HCT116 (cell line): ENCODE measurements around the gene CMTM8. TPM values are rescaled to one million over a fixed set of nuclear protein-coding genes. Genes with fewer than 3 reads are reported as not detected.
A peak's percentile ranks its signal among the peaks of the same experiment; 100 is the strongest.

Experiments used
- ATAC-seq: fragments of 200-7000 bp; cut with Tn5 transposase; 2 replicates; pipeline ENCODE4 v1.9.1; 2020; ENCODE audit warnings: mild to moderate bottlenecking, moderate library complexity
- BruUV-seq: library from RNA; stranded (reverse); fragments of 400-500 nt; replicated peaks from 2 replicates; lab custom pipeline; 2021; lab: Mats Ljungman, UMichigan
- CTCF ChIA-PET: fragments of 300-600 bp; sonication (Branson Sonifier 250); formaldehyde crosslinking; loops from one replicate; lab custom pipeline; 2021; ENCODE audit warnings: antibody characterized with exemption; lab: Charles Lee
- POLR2A ChIA-PET: fragments of 300-600, 350-600 bp; sonication (Branson Sonifier 250); formaldehyde crosslinking; loops from one replicate; lab custom pipeline; 2021; ENCODE audit warnings: antibody characterized with exemption; lab: Charles Lee
- RAD21 ChIA-PET, 2 experiments: fragments of 300-600 bp; sonication (Branson Sonifier 250); formaldehyde crosslinking; loops; one replicate each; lab custom pipeline; 2023; ENCODE audit warnings: low total read pairs in 2 of 2; ENCODE audit not compliant: uncharacterized antibody in 2 of 2, unreplicated experiment in 2 of 2, low non-redundant PET in 1 of 2; lab: Charles Lee
- DNase-seq: peaks from one replicate; pipeline ENCODE4 v3.0.0-alpha.2; 2010; ENCODE audit warnings: low read depth, low spot score
- H2AFZ ChIP-seq: fragments of 200-600 bp; shearing (Covaris generic), sonication (generic); 2 replicates; pipeline ENCODE4 v1.6.1; 2017; ENCODE audit warnings: low read depth, mixed run types, mixed read lengths, antibody characterized with exemption, low read length; ENCODE audit not compliant: poor library complexity, severe bottlenecking
- H3K27ac ChIP-seq: 2 replicates; pipeline ENCODE4 v1.5.1; 2012; ENCODE audit warnings: low read depth, low read length
- H3K27me3 ChIP-seq: fragments of 200-600 bp; sonication (generic); 2 replicates; pipeline ENCODE4 v1.6.1; 2016; ENCODE audit warnings: mixed run types, low read length, mixed read lengths; ENCODE audit not compliant: insufficient read depth
- H3K36me3 ChIP-seq, 2 experiments: fragments of 200-500 bp in 1 of 2; fragments of 200-600 bp in 1 of 2; sonication (Bioruptor generic) in 1 of 2; sonication (generic) in 1 of 2; 2 replicates each; pipeline versions ENCODE4 v1.5.1 to v1.6.1; 2014 to 2016; ENCODE audit warnings: low read length in 2 of 2, inconsistent platforms in 1 of 2, mixed read lengths in 1 of 2, mixed run types in 1 of 2; ENCODE audit not compliant: insufficient read depth in 2 of 2, control insufficient read depth in 1 of 2
- H3K4me1 ChIP-seq, 2 experiments: fragments of 200-600 bp in 1 of 2; sonication (generic) in 1 of 2; 2 replicates each; pipeline versions ENCODE4 v1.5.1 to v1.6.1; 2012 to 2017; ENCODE audit warnings: low read length in 2 of 2, inconsistent platforms in 1 of 2, mild to moderate bottlenecking in 1 of 2, mixed read lengths in 1 of 2, mixed run types in 1 of 2, moderate library complexity in 1 of 2; ENCODE audit not compliant: insufficient read depth in 2 of 2, control insufficient read depth in 1 of 2
- H3K4me2 ChIP-seq: fragments of 200-600 bp; sonication (generic); 2 replicates; pipeline ENCODE4 v1.6.1; 2017; ENCODE audit warnings: mixed run types, low read length, mixed read lengths
- H3K4me3 ChIP-seq, 2 experiments: fragments of 200-600 bp in 1 of 2; sonication (generic) in 1 of 2; replicated peaks in 1 of 2; 2 replicates each; pipeline ENCODE4 v1.5.1; 2011 to 2016; ENCODE audit warnings: low read length in 2 of 2, control low read depth in 1 of 2, low read depth in 1 of 2, mild to moderate bottlenecking in 1 of 2, mixed read lengths in 1 of 2, mixed run types in 1 of 2
- H3K79me2 ChIP-seq: fragments of 200-600 bp; sonication (generic); 2 replicates; pipeline ENCODE4 v1.6.1; 2017; ENCODE audit warnings: mild to moderate bottlenecking, mixed run types, low read length, moderate library complexity, mixed read lengths; ENCODE audit not compliant: insufficient read depth
- H3K9ac ChIP-seq: fragments of 200-600 bp; sonication (generic); 2 replicates; pipeline ENCODE4 v1.6.1; 2016; ENCODE audit warnings: low read length, mixed read lengths
- H3K9me2 ChIP-seq: fragments of 200-600 bp; sonication (generic), shearing (Covaris generic); 2 replicates; pipeline ENCODE4 v1.6.1; 2017; ENCODE audit warnings: mixed run types, mild to moderate bottlenecking, moderate library complexity; ENCODE audit not compliant: insufficient read depth
- H3K9me3 ChIP-seq, 2 experiments: fragments of 200-500 bp in 1 of 2; fragments of 200-600 bp in 1 of 2; sonication (Bioruptor generic) in 1 of 2; sonication (generic) in 1 of 2; 2 replicates each; pipeline ENCODE4 v1.6.1; 2014 to 2017; ENCODE audit warnings: low read length in 2 of 2, mixed read lengths in 2 of 2, inconsistent platforms in 1 of 2, low read depth in 1 of 2, mild to moderate bottlenecking in 1 of 2, mixed run types in 1 of 2, moderate library complexity in 1 of 2; ENCODE audit not compliant: control insufficient read depth in 1 of 2, insufficient read depth in 1 of 2
- H4K20me1 ChIP-seq: fragments of 200-600 bp; sonication (generic), shearing (Covaris generic); 2 replicates; pipeline ENCODE4 v1.6.1; 2017; ENCODE audit warnings: mixed run types, mild to moderate bottlenecking, moderate library complexity; ENCODE audit not compliant: insufficient read depth
- CEBPB ChIP-seq: IDR thresholded peaks from 2 replicates; pipeline ENCODE4 v1.6.1; 2012; ENCODE audit warnings: low read depth
- EZH2 ChIP-seq: fragments of 200-600 bp; sonication (generic); IDR thresholded peaks from 2 replicates; pipeline ENCODE4 v1.6.1; 2017; ENCODE audit warnings: antibody characterized with exemption, mixed run types
- POLR2AphosphoS5 ChIP-seq: IDR thresholded peaks from 2 replicates; pipeline ENCODE4 v1.6.1; 2011; ENCODE audit warnings: mild to moderate bottlenecking, low read depth, low read length, moderate library complexity
- SIN3A ChIP-seq: IDR thresholded peaks from 2 replicates; pipeline ENCODE4 v1.6.1; 2012; ENCODE audit warnings: low read depth
- intact Hi-C: fragments of 100-400 bp; cut with micrococcal nuclease; formaldehyde crosslinking; loops from 2 replicates; pipeline ENCODE4 v1.10.0; 2022
- total RNA-seq: library from RNA; stranded (reverse); gene quantifications from one replicate; pipeline ENCODE4 v1.2.1, GENCODE V29; 2021; ENCODE audit not compliant: unreplicated experiment
- TF ChIP-seq, protein P1 (sequence below): IDR thresholded peaks from 2 replicates; pipeline ENCODE4 v1.6.1; 2012
- TF ChIP-seq, protein P2 (sequence below): IDR thresholded peaks from 2 replicates; pipeline ENCODE4 v1.6.1; 2011; ENCODE audit warnings: mild to moderate bottlenecking, low read length, moderate library complexity; ENCODE audit not compliant: insufficient replicate concordance; ENCODE audit errors: extremely low read depth

The CMTM8 gene
- total RNA-seq, 1 experiment from 2014 or later, result 19.4 TPM

DNA sequence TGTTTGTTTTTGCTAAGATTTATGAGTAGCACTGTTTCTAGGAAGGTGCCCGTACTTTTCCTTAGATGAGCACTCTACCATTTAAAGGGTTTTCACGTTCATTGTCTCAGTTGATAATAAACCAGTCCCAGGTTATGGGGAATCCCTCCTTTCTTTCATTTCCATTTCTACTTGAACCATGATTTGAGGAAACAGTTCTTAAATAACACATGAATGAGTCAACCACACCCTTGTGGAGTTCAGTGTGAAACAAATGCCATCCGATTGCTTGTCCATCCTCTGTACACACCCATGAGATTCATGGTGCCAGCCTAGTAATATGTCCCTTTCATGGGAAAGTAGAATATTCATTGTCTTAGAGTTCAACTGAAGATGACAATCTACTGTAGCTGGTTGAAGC, 23.1 kb downstream of the CMTM8 start:
- Histone ChIP-seq H3K27me3 (no peaks in the 10 kb centered on the region), H4K20me1 (no peaks in the 10 kb centered on the region), H3K79me2 (peaks cover 40% of the 10 kb centered on the region), H3K9ac (no peak overlapping the region), H3K4me3 (no peak overlapping the region), H3K9me3 (no peaks in the 10 kb centered on the region), H3K27ac (no peak overlapping the region), H3K4me1 (peaks cover 4 to 10% of the 10 kb centered on the region in 2 experiments), H3K9me2 (no peaks in the 10 kb centered on the region), H2AFZ (no peak overlapping the region), H3K36me3 (peaks cover 0 to 6% of the 10 kb centered on the region in 2 experiments; a peak in 1 of 4 replicates), H3K4me2 (no peak overlapping the region)
- POLR2A ChIA-PET, result no interaction called here
- intact Hi-C loops, result no loop called here
- CTCF ChIA-PET, result no interaction called here
- no TSS peak for BruUV-seq
- DNase-seq (no peak), ATAC-seq (no peak)
- RAD21 ChIA-PET, result no interaction called here
- TF ChIP-seq CEBPB, result no peak
- no peak for TF ChIP-seq POLR2AphosphoS5

DNA sequence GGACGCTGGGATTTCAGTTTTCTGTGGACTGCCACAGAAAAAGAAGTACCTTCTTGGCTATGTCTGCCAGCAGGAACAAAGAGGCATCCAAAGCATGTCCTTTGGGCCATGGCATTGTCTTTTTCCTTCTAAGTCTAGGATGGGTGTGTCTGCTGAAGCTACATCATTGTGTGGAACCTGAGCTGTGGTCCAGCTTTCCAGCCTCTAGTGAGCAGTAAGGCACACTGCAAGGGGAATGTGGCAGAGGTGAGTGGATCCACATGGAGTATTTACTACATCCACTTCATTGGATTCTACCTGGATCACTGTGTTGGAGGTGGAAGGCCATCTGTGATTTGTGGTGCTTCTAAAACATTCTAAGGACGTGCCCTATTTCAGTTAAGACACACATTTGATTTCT, 23.7 kb downstream of the CMTM8 start:
- no peak for DNase-seq
- ATAC-seq, result peak; percentile 72
- POLR2A ChIA-PET, result no interaction called here
- no peaks in the 10 kb centered on the region for H4K20me1 ChIP-seq
- H3K9me2 ChIP-seq, result no peaks in the 10 kb centered on the region
- peaks cover 0 to 4% of the 10 kb centered on the region in 2 experiments; a peak in 1 of 4 replicates for H3K4me1 ChIP-seq
- no peak overlapping the region for H2AFZ ChIP-seq
- no peak for TF ChIP-seq POLR2AphosphoS5
- TF ChIP-seq SIN3A, result no peak
- TF ChIP-seq, protein P1, sequence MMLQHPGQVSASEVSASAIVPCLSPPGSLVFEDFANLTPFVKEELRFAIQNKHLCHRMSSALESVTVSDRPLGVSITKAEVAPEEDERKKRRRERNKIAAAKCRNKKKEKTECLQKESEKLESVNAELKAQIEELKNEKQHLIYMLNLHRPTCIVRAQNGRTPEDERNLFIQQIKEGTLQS, result no peak
- TF ChIP-seq, protein P2, sequence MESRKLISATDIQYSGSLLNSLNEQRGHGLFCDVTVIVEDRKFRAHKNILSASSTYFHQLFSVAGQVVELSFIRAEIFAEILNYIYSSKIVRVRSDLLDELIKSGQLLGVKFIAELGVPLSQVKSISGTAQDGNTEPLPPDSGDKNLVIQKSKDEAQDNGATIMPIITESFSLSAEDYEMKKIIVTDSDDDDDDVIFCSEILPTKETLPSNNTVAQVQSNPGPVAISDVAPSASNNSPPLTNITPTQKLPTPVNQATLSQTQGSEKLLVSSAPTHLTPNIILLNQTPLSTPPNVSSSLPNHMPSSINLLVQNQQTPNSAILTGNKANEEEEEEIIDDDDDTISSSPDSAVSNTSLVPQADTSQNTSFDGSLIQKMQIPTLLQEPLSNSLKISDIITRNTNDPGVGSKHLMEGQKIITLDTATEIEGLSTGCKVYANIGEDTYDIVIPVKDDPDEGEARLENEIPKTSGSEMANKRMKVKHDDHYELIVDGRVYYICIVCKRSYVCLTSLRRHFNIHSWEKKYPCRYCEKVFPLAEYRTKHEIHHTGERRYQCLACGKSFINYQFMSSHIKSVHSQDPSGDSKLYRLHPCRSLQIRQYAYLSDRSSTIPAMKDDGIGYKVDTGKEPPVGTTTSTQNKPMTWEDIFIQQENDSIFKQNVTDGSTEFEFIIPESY, result no peak
- no peak for TF ChIP-seq EZH2
- H3K36me3 ChIP-seq, result peaks cover 0 to 6% of the 10 kb centered on the region in 2 experiments; a peak in 1 of 4 replicates
- H3K27ac ChIP-seq, result no peak overlapping the region
- BruUV-seq, result no TSS peak
- no peak overlapping the region for H3K9ac ChIP-seq
- no peak overlapping the region for H3K4me3 ChIP-seq
- intact Hi-C loops, result no loop called here
- CTCF ChIA-PET, result no interaction called here
- H3K79me2 ChIP-seq, result peaks cover 34% of the 10 kb centered on the region
- no peak overlapping the region for H3K4me2 ChIP-seq
- no peaks in the 10 kb centered on the region for H3K27me3 ChIP-seq
- RAD21 ChIA-PET, result no interaction called here
- H3K9me3 ChIP-seq, result no peaks in the 10 kb centered on the region
